Fibroblast of lung (primary cell): ENCODE measurements around the gene COL25A1.

Experiments
- EZH2 ChIP-seq: IDR thresholded peaks from 2 replicates; pipeline ENCODE4 v1.5.1; 2012; ENCODE audit warnings: low read length, control low read depth, mild to moderate bottlenecking; ENCODE audit errors: missing control alignments
- TF ChIP-seq, protein P1 (sequence below), 2 donors: IDR thresholded peaks in 1 of 2; conservative IDR thresholded peaks in 1 of 2; 1 replicate in 1 of 2; 2 replicates in 1 of 2; pipeline ENCODE4 v1.5.1; 2011 to 2012; ENCODE audit warnings: low read length in 2 of 2, control low read depth in 1 of 2, inconsistent platforms in 1 of 2, low read depth in 1 of 2, mild to moderate bottlenecking in 1 of 2

DNA sequence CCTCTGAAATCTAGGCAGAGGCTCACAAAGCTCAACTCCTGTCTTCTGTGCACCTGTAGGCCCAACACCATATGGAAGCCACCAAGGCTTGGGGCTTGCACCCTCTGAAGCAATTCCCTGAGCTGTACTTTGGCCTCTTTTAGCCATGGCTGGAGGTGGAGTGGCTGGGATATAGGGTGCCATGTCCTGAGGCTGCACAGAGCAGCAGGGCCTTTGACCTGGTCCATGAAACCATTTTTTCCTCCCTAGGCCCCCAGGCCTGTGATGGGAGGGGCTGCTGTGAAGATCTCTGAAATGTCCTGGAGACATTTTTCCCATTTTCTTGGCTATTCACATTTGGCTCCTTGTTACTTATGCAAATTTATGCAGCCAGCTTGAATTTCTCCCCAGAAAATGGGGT, 20.9 kb upstream of the COL25A1 start:
- TF ChIP-seq EZH2: no peak
- TF ChIP-seq, protein P1, sequence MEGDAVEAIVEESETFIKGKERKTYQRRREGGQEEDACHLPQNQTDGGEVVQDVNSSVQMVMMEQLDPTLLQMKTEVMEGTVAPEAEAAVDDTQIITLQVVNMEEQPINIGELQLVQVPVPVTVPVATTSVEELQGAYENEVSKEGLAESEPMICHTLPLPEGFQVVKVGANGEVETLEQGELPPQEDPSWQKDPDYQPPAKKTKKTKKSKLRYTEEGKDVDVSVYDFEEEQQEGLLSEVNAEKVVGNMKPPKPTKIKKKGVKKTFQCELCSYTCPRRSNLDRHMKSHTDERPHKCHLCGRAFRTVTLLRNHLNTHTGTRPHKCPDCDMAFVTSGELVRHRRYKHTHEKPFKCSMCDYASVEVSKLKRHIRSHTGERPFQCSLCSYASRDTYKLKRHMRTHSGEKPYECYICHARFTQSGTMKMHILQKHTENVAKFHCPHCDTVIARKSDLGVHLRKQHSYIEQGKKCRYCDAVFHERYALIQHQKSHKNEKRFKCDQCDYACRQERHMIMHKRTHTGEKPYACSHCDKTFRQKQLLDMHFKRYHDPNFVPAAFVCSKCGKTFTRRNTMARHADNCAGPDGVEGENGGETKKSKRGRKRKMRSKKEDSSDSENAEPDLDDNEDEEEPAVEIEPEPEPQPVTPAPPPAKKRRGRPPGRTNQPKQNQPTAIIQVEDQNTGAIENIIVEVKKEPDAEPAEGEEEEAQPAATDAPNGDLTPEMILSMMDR (conservative IDR thresholded peaks at IDR 0.05 in 1 of 2, IDR thresholded peaks at IDR 0.05 in 1 of 2; ENCODE audit: low read depth in 1 of 2, low read length in 2 of 2): no peak
